Measurements from ENCODE around the gene SKI. TPM values are rescaled to one million over a fixed set of nuclear protein-coding genes. Genes with fewer than 3 reads are reported as not detected.

Gene SKI
- polyA plus RNA-seq, 3 donors, result 48.7 to 63.3 (median 56.2) TPM

GRCh38 chr1:2348346-2349325, 120.5 kb downstream of the SKI start:
- DNase-seq (ENCODE audit: extremely low read depth in 1 of 11, low read depth in 9 of 11, low spot score in 4 of 11), result no peak

GRCh38 chr1:2349806-2350205, 121.7 kb downstream of the SKI start:
- DNase-seq (ENCODE audit: extremely low read depth in 1 of 11, low read depth in 9 of 11, low spot score in 4 of 11), result no peak

- DNase-seq (ENCODE audit: extremely low read depth in 1 of 11, low read depth in 9 of 11, low spot score in 4 of 11), result no peak
Observed at GRCh38 chr1:2350501-2350900, 122.4 kb downstream of the SKI start.

GRCh38 chr1:2350911-2351655, 123.0 kb downstream of the SKI start:
- no peak for DNase-seq (ENCODE audit: extremely low read depth in 1 of 11, low read depth in 9 of 11, low spot score in 4 of 11)

- DNase-seq (ENCODE audit: extremely low read depth in 1 of 11, low read depth in 9 of 11, low spot score in 4 of 11), result no peak
Observed at GRCh38 chr1:2351723-2352122, 123.6 kb downstream of the SKI start.

- DNase-seq (ENCODE audit: extremely low read depth in 1 of 11, low read depth in 9 of 11, low spot score in 4 of 11), result no peak
Observed at GRCh38 chr1:2352341-2352896, 124.3 kb downstream of the SKI start.

GRCh38 chr1:2352897-2353550, 124.9 kb downstream of the SKI start:
- DNase-seq (ENCODE audit: extremely low read depth in 1 of 11, low read depth in 9 of 11, low spot score in 4 of 11), result no peak

GRCh38 chr1:2353551-2354438, 125.7 kb downstream of the SKI start:
- no peak for DNase-seq (ENCODE audit: extremely low read depth in 1 of 11, low read depth in 9 of 11, low spot score in 4 of 11)

- DNase-seq (ENCODE audit: extremely low read depth in 1 of 11, low read depth in 9 of 11, low spot score in 4 of 11), result no peak
Observed at GRCh38 chr1:2354511-2355372, 126.6 kb downstream of the SKI start.

GRCh38 chr1:2355373-2356261, 127.5 kb downstream of the SKI start:
- DNase-seq (ENCODE audit: extremely low read depth in 1 of 11, low read depth in 9 of 11, low spot score in 4 of 11), result no peak

GRCh38 chr1:2356401-2356800, 128.3 kb downstream of the SKI start:
- no peak for DNase-seq (ENCODE audit: extremely low read depth in 1 of 11, low read depth in 9 of 11, low spot score in 4 of 11)

- DNase-seq (ENCODE audit: extremely low read depth in 1 of 11, low read depth in 9 of 11, low spot score in 4 of 11), result no peak
Observed at GRCh38 chr1:2356911-2357845, 129.1 kb downstream of the SKI start.

- no peak for DNase-seq (ENCODE audit: extremely low read depth in 1 of 11, low read depth in 9 of 11, low spot score in 4 of 11)
Observed at GRCh38 chr1:2358072-2358471, 130.0 kb downstream of the SKI start.

GRCh38 chr1:2358651-2359640, 130.8 kb downstream of the SKI start:
- DNase-seq (ENCODE audit: extremely low read depth in 1 of 11, low read depth in 9 of 11, low spot score in 4 of 11), result no peak

Measured in renal cortex interstitium (tissue), 11 donors.